ENCODE data around the gene LRFN4. TPM values are rescaled to one million over a fixed set of nuclear protein-coding genes. Genes with fewer than 3 reads are reported as not detected.

Gene LRFN4
- total RNA-seq, 4 donors from 2014 or later: 5.5 to 14.1 (median 10.3) TPM

GRCh38 chr11:66853242-66854229 lies 3.3 kb upstream of the LRFN4 start:
- H3K4me3 ChIP-seq (ENCODE audit: low read depth, poor library complexity, severe bottlenecking): no peak overlapping the region
- DNase-seq (ENCODE audit: low spot score in 2 of 2): no peak
- no peak for TF ChIP-seq POLR2A (IDR thresholded peaks at IDR 0.05)
- TF ChIP-seq CTCF (IDR thresholded peaks at IDR 0.05): no peak
- 91 to 92% methylated on average over 26 of the region's 26 CpGs for WGBS, 2 donors
- intact Hi-C loops (cut with DNase I; ENCODE audit: low total_unique reads): no loop called here

GRCh38 chr11:66854231-66854661 lies 2.6 kb upstream of the LRFN4 start:
- TF ChIP-seq POLR2A (IDR thresholded peaks at IDR 0.05) (no peak), CTCF (IDR thresholded peaks at IDR 0.05) (no peak)
- no peak overlapping the region for H3K4me3 ChIP-seq (ENCODE audit: low read depth, poor library complexity, severe bottlenecking)
- WGBS, 2 donors: 88 to 89% methylated on average over 12 of the region's 12 CpGs
- DNase-seq (ENCODE audit: low spot score in 2 of 2): no peak
- intact Hi-C loops (cut with DNase I; ENCODE audit: low total_unique reads): no loop called here

GRCh38 chr11:66854729-66855211 lies 2.1 kb upstream of the LRFN4 start:
- no peak overlapping the region for H3K4me3 ChIP-seq (ENCODE audit: low read depth, poor library complexity, severe bottlenecking)
- DNase-seq (ENCODE audit: low spot score in 2 of 2): no peak
- intact Hi-C loops (cut with DNase I; ENCODE audit: low total_unique reads): no loop called here
- WGBS, 2 donors: 97% methylated on average over 14 of the region's 15 CpGs
- no peak for TF ChIP-seq CTCF (IDR thresholded peaks at IDR 0.05)
- TF ChIP-seq POLR2A (IDR thresholded peaks at IDR 0.05): no peak

- no peak for TF ChIP-seq POLR2A (IDR thresholded peaks at IDR 0.05)
- no peak for TF ChIP-seq CTCF (IDR thresholded peaks at IDR 0.05)
- H3K4me3 ChIP-seq (ENCODE audit: low read depth, poor library complexity, severe bottlenecking): peak overlapping the region; percentile 30
- intact Hi-C loops (cut with DNase I; ENCODE audit: low total_unique reads): no loop called here
- 6 to 16% methylated on average over 13 to 29 of the region's 51 CpGs for WGBS, 2 donors
- DNase-seq (ENCODE audit: low spot score in 2 of 2): peak; percentile 88 to 98
Observed at GRCh38 chr11:66855574-66856495, 1.0 kb upstream of the LRFN4 start.

- 46 to 68% methylated on average over 31 of the region's 47 CpGs for WGBS, 2 donors
- no peak for DNase-seq (ENCODE audit: low spot score in 2 of 2)
- H3K4me3 ChIP-seq (ENCODE audit: low read depth, poor library complexity, severe bottlenecking): peak overlapping the region; percentile 6
- intact Hi-C loops (cut with DNase I; ENCODE audit: low total_unique reads): no loop called here
- TF ChIP-seq CTCF (IDR thresholded peaks at IDR 0.05) (no peak), POLR2A (IDR thresholded peaks at IDR 0.05) (no peak)
Observed at GRCh38 chr11:66857234-66857926, 516 bp downstream of the LRFN4 start.

Measured in lower leg skin (tissue), 4 donors.